ENCODE measurements around the gene THADA.

- TF ChIP-seq EZH2 (IDR thresholded peaks at IDR 0.05; ENCODE audit: low read length, missing control alignments) (no peak), CTCF (conservative IDR thresholded peaks at IDR 0.05 in 1 of 2, IDR thresholded peaks at IDR 0.05 in 1 of 2; ENCODE audit: low read depth in 1 of 2, low read length in 2 of 2) (no peak)
Measured at GRCh38 chr2:43266711-43267111, 329.1 kb downstream of the THADA start.
